ENCODE data around the gene RAPGEFL1.

DNA sequence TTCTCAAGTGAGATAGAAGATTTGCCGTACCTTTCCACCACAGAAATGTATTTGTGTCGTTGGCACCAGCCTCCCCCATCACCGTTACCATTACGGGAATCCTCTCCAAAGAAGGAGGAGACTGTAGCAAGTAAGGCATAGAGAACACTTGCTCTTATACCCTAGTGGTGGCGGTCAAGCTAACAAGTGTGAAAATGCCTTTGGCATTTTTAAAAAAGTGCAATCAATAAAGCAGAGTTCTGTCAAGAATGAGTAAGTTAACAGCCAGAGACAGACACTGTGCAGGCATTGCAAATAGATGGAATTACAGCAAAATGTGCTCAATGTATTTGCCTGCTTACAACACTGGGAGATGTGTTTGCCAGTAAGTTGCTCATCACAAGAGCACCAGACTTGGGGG, 47.8 kb upstream of the RAPGEFL1 start:
- no peak for TF ChIP-seq POLR2A (IDR thresholded peaks at IDR 0.05; ENCODE audit: low read depth)
- no peak for TF ChIP-seq CTCF (IDR thresholded peaks at IDR 0.05)
- no peak for TF ChIP-seq EP300 (IDR thresholded peaks at IDR 0.05)
- TF ChIP-seq POLR2AphosphoS5 (IDR thresholded peaks at IDR 0.05): no peak
